GDM1 (cell line): Measurements from ENCODE around the gene AUTS2.

Experiments used
- DNase-seq: peaks from one replicate; lab custom pipeline; 2025; lab: John Stamatoyannopoulos, UW

AUTS2 gene

DNA sequence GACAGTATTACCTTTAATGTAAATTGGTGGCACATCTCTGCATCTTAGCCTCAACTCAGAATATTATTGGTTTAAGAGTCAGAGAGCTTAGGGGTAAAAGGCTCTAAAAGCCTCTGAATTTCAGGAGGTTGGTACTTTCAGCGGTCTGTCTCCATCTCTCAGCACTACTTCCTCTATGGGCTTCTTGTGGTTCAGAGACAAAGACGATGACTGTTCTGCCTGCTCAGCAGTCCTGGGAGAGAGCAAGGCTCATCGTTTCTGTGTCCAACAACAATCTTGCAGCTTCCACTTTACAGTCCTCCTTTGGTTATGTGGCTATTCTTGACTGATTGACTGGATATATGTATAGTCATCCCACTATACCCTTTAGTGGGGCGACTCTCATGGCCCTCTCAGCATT lies 394.7 kb downstream of the AUTS2 start:
- peak; percentile 52 for DNase-seq

DNA sequence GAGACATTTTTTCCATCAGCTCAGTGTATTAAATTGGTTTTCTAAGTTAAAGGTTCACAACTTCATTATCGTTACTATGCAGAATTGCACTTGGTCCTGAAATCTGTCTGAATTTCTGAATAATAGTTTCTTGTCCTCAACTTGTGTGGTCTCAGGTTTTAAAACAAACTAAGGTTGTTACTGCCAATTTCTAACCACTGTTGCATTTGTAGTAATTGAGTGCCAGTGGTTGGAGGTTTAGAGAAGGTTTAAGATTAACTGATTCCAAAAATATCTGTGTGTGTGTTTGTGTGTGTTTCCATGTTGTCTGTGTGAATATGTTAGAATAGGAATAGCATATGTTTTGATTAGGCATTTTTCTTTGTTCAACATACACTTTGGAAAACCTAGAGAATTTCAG lies 395.9 kb downstream of the AUTS2 start:
- DNase-seq = no peak

DNA sequence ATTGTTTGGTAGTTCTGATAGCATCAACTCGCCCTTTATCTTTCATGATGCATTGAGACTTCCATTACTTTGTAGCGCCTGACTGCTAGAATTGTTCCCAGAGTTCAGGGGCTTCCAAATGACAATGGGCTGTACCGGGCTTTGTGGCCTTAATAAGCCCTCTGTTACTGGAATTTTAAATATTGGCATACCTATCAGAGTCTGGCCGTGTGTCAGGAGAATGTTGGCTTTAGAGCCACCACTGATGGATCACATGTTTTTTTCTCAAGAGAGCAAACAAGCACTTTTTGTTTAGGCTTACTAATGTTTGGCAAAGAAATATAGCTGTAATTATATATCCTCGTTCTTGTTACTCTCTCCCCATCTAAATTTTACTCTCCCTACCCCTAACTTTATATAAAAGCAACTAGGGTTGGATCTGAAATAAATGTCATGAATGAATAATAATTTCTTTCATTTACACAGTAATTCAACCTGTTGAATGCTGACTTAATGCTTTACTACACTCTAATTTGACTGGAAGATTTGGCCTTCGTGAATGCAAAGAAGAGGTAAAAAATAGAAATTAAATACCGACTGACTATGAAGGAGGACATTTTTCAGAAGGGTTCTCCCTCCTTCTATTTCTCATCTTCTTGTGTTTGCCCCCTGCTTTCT lies 396.7 kb downstream of the AUTS2 start:
- no peak for DNase-seq

DNA sequence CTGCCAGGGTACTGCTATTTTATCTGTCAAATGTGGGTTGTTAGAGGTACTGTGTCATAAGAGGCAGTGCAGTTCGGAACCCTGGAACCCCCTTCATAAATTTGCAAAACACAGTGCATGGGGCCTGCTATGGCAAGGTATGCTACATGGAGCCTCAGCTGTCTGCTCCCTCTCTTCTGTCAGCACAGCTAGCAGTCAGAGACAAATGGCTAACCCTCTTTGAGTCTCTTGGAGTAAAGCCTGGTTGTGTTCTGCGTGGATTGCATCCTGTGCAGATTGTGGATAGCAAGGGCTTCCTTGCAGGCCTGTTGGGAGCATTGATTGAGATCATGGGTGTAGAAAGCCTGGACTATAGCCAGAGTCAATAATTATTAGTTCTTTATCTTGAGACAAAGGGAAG lies 397.8 kb downstream of the AUTS2 start:
- no peak for DNase-seq

DNA sequence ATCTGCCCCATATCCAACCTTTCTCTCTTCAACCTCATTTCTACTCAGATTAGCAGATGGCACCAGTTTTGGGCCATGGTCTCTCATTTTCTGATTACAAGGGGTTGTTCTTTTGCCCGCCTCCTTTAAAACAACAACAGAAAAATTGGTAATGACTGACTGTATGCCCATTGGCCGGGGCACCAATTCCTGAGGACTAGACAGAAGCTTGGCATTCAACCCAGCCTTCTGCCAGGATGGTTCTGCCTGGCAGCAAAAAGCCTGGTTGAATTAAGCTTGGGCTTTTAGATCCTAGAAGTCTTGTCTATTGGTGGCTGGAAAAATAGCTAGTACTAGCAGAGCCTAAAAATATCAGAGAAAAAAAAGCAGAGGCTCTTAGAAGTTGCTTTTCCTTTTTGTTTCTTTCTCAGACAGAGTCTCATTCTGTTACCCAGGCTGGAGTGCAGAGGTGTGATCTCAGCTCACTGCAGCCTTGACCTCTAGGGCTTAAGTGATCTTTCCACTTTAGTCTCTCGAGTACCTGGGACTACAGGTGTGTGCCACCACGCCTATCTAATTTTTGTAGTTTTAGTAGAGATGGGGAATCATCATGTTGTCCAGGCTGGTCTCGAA lies 402.6 kb downstream of the AUTS2 start:
- no peak for DNase-seq

DNA sequence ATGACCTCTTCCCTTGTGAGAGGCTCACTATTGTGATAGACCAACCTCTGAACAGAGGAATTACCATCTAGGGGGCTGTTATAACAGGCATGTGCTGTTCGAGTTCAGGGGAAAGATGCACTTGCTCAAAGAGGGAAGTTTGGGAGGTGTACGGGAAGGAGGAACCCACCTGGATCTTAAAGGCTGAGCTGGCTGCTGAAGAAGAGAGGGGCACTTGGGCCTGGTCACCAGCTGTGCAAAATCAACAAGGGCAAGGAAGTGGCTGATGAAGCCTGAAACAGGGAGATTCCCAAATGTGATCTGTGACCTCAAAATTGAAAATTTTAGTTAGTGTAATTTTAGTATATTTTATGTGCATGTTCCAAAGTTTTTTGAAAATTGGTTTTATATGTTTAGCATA lies 407.2 kb downstream of the AUTS2 start:
- no peak for DNase-seq

DNA sequence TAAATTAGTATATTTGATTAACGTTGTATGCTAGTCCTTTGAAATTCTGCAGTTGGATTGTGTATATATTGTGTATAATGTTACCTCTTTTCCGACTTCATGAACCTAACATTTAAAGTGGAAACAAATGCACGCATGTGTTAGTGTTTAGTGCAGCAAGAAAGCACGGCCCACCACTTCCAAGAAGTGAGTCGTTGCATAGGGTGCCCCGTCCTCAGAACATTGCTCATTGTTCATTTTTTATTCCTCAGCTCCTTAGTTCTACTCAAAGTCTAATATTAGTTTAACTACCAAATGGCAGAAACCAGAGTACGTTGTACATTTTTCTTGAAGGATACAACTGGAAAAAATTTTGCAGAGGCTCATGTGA lies 407.6 kb downstream of the AUTS2 start:
- DNase-seq = no peak

DNA sequence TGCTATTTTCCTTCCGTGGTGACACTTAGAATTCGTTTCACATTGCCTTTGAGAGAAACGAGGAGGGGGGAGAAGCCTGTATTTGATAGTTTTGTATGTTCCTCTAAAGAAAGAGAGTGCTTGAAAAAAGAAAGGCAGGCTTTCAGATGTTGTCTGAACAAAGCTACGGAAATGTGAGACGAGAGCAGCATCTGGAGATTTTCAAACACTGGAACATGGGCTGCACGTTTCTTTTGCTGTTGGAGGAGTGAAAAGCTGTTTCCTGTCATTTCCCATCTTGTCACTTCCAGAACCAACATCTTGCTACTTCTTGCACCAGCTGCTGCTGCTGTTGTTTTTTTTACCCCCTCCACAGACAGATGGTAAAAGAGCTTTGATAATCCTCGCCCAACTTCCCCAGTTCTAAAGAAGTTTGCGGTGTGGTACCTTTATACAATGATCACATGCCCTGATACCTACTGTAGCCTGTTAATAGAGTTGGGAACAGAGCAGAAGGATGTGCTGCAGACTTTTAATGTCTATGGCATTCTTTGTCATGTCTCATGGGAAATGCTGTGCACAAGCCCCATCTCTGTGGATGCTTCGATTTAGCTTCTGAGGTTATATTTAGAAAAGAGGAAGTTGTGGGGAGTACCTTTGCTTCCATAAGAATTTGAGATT lies 408.1 kb downstream of the AUTS2 start:
- DNase-seq = peak; percentile 77

DNA sequence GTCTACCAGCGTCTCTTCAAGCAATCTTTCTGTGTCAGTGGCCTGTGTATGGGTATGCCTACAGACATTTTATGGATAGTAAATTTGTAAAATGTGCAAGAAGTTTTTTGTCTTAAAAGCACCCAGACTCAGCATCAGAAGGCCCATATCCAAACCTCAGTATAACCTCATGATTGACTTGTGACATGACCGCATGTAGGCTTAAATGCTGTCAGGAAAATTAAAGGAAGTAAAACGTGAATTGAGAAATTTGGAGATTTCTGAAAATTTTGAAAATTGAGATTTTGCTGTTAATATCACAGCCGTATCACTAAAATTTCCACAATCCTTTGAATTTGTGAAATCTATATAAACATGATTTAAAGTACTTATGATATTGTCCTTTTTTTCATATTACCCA lies 410.2 kb downstream of the AUTS2 start:
- DNase-seq = no peak

DNA sequence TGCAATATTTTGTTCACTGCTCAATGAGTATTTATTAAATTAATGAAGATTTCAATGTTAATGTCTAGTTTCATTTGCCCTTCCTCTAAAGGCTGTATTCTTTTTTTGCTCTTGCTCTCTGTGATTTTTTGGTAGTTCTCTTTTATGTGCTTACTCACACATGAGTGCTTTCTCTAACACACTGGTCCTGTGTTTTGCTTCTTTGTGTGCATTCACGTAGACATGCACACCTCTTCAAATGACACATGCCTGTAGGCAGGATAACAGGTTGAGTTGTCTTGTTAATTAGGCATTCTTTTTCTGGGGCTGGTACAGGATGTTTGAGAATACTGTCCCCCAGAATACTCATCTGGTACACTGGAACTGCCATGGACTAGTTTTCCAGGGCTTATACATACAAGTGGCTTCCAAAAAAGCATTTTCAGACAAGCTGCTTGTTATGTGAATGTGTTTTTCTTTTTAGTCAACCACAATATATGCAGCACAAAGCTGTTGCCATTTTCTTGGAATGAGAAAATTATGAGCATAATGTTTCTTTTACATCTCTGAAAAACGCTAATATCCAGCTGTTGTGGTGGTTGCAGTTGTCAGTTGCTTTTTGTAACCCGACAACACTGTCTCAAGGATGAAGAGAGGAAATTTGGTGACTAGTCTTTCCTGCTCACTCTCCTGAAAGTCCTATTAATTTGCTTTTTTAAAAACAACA lies 416.4 kb downstream of the AUTS2 start:
- no peak for DNase-seq

DNA sequence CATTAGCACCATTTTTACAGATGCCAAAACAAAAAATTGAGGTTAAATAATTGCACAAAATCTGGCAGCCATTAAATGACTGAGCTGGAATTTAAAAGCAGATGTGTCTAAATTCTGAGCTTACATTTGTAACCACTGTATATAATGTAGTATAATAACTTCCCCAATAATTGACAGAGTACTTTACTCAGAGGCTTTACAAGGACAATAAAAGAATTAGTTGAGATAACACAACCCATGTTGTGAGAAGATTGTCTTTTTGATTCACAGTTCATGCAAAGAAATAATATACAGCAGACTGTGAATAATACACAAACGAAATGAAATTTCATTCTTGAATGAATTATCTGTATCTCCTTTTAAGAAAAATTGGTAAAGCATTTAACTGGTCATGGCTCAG lies 417.1 kb downstream of the AUTS2 start:
- no peak for DNase-seq

DNA sequence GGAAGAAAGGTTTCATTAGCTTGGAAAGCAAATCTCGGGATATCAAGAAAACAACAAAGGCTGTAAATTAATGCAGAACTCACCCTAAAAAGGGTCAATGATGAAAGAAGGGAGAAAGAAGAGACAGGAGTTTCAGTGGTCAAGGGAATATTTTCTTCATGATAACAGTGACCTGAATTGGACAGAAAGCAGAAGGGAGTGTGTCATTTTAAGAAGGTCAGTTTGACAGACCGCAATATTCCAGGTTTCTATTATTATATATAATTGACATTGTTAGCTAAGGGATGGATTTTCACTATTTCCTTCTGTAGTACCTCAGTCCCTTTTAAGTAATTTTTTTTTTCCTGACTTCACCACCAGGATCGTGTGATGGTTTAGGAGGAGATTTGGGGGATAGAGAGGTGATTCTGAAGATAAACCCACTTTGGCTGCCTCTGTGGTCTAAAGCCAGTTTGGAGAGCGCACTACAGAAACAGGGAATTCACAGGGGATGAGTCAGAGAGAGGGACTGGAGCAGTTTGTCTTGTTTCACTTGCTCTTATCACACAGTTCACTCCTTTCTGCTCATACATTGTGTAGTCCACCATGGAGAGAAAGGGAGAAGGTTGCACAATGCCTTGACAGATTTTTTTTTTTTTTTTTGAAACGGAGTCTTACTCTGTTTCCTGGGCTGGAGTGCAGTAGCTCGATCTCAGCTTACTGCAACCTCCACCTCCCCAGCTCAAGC lies 417.9 kb downstream of the AUTS2 start:
- DNase-seq = no peak

DNA sequence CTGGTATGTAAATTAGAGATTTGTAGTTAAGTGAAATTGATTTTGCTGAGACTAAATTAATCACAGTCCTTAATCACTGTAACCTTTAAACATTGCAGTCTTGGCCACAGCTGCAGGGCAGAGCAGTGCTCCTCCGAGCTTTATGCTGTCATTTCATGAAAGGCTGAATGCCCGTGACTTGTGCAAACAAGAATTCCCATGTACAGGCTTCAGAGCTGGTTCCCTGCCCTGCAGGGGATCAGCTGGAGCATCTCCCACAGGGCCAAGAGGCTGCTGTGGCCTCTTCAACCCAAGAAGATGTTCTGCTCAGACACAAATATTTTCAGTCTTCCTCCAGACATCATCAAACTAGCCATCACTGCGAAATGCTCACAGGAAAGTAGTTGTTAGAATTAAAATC lies 419.1 kb downstream of the AUTS2 start:
- DNase-seq = no peak

DNA sequence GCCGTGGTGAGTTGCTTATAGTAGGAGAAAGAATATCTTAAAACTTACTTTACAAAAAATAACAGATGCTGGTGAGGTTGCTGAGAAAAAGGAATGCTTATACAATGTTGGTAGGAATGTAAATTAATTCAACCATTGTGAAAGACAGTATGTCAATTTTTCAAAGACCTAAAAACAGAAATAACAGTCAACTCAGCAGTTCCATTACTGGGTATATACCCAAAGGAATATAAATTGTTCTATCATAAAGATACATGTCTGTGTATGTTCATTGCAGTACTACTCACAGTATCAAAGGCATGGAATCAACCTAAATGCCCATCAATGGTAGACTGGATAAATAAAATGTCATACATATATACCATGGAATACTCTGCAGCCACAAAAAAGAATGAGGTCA lies 420.4 kb downstream of the AUTS2 start:
- no peak for DNase-seq

DNA sequence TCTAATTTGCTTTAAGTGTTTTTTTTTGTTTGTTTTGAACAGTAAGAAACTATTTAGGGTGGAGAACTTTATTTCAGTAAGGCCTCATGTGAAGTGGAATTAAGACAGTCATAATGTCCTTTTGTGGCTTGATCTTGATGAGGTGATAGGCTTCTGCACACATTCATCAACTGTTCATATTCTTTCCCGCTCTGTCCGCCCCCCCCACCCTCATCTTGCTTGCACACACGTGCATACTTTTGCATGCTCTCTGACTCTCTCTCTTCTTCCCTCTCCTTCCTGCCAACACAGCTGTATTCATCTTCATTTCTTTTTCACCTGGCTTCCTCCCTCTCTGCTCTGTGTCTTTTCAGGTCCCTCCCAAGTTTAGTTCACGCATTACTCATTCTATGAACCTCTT lies 429.6 kb downstream of the AUTS2 start:
- DNase-seq = no peak

DNA sequence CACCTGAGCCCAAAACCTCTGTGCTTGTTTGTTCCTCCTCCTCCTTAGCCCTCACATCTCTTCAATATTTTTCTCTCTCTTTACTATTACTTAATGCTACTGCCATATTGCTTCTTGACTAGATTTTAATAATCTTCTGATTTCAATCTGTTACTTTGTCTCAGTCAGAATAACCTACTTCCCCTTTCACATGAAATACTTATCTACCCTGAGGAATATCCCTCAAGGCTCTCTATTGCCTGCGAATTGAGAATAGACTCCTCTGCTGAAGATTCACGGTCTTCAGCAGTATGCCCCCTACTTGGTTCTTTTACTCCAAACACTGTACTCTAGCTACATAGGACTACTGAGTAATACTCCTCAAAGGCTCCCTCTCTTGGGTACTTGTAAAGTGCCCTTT lies 430.3 kb downstream of the AUTS2 start:
- no peak for DNase-seq

DNA sequence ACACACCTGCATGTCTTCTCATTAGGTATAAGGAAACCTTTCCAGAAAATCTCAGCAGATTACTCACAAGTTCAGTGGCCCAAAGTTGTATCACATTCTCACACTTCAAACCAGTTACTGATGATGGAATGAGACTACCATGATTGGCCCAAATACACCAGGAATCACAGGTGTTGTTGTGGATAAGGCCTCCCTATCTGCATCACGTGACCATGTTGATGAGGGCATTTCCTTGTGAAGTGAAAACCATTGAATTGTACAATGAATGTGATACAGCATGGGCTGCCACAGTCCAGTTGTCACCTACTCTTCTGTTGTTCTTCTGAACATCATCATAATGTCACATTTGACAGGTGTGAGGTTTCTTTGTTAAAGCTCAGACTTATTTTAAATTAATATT lies 431.7 kb downstream of the AUTS2 start:
- DNase-seq = no peak

DNA sequence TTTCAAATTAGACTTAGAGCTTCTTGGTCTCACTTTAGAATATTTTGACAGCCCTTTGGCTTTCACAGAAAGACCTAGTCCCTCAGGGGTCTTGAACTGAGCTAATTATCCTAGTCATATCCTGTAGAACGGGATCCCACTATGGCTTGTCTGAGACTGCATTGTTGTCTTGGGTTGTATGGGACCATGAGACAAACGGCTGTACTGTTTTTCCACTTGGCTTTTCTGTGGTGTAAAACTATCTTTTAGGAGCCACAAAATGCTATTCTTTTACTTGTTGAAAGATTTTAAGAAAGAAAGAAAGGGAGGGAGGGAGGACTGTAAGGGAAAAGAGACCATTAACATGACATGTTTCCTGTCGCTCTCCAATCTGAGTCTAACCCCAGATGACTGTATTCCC lies 432.5 kb downstream of the AUTS2 start:
- no peak for DNase-seq

DNA sequence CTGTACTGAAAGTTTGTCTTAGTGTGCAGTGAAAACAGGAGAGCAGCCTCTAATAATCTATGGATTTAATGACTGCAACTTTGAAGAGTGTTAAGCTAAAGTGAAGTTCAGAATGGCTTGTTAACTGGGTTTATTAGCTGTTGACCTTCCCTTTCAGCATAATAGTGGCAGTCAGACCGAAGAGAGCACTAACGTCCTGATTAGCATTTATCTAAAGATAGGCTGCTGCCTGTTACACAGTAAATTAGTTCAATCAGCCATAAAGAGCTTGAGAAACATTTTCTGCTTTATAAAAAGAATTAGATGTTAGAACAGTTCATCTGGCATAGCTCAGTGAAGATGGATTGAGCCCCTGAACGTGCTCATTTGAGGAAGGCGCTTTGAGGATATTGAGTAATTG lies 433.0 kb downstream of the AUTS2 start:
- DNase-seq = no peak

DNA sequence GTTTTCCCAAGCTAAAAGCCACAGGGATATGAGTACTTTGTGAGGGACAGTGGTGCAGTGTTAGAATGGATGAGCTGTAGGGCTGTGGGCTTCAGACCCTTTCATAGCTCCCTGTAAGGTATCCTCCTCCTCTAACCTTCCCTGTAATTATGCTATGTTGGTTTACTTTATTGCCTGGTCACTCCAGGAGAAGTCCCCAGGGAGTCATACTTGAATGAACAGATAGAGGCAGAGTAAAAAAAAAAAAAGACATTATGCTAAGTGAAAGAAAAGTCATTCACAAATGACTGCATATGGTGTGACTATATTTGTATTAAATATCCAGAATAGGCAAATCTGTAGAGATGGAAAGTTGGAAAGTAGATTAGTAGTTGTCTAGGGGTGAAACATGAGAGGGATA lies 434.4 kb downstream of the AUTS2 start:
- DNase-seq = no peak

DNA sequence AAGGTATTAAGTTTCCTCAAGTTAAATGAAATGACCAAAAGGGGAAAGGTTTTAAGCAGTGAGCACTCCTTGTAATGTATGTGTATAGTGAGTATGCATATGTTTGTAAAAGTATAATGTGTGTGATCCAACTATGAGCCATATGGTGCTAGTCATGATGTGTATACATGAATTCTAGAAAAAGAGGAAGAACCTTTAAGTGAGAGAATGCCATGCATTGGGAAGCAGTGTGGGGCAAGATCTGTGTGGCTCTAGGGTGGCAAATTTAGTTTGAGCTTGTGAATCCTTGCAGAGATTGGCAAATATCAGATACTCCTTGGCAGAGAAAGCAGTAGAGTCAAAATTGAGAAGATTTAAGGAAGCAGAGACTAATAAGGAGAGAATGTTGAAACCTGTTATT lies 435.0 kb downstream of the AUTS2 start:
- DNase-seq = no peak

DNA sequence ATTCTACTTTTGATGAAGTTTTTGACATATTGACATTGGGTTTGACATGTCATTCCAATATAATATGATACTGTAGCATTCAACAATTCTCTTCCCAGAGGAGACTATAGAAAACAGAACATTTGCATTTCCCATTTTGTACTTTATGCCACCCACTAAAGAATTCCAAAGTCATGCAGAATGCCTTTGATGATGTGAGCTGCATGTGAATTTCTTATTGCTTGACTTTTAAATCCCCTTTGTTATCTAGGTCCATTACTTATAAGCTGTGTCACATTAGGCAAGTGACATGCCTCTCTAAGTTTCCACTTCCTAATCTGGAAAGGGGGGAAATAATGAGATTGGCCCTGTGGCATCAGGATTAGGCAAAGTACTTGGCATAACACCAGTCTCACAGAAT lies 436.7 kb downstream of the AUTS2 start:
- no peak for DNase-seq

DNA sequence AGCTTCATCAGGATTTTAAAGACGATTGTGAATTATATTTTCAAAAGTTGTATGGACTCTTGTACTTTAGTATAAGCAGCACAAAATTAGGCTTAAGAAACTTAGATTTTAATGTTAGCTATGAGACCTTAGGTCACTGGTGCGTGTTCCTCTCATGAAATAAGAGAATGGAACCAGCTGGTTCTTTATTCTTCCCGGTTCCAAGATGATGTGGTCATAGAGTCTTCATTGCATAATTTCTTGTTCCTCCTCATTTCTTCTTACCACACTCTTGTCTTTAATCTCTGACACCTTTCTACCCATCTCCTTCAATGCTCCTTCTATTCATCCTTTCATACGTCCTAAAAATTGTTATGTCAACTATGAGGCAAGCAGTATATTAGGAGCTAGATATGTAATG lies 437.2 kb downstream of the AUTS2 start:
- DNase-seq = no peak
